AG09309 (cell line): ENCODE results near the gene ZRANB1.
"Not testable (repeated sequence)": the region's sequence is repeated elsewhere in the genome, so short reads cannot be mapped to it uniquely, and the experiment has no call there.

ENCODE experiments used
- DNase-seq: peaks from one replicate; pipeline ENCODE4 v3.0.0-alpha.2; 2010; ENCODE audit warnings: low read depth
- H3K4me3 ChIP-seq: 2 replicates; pipeline ENCODE4 v1.5.1; 2011; ENCODE audit warnings: mild to moderate bottlenecking, low read depth, low read length, moderate library complexity; ENCODE audit not compliant: control insufficient read depth
- CTCF ChIP-seq: IDR thresholded peaks from 2 replicates; pipeline ENCODE4 v1.5.1; 2011; ENCODE audit warnings: mild to moderate bottlenecking, low read depth, low read length, inconsistent platforms; ENCODE audit not compliant: insufficient read depth, control insufficient read depth; ENCODE audit errors: missing control alignments

The ZRANB1 gene

GRCh38 chr10:124913167-124913566 is 28.8 kb upstream of the ZRANB1 start:
- H3K4me3 ChIP-seq = no peak overlapping the region
- no peak for TF ChIP-seq CTCF
- no peak for DNase-seq

DNA sequence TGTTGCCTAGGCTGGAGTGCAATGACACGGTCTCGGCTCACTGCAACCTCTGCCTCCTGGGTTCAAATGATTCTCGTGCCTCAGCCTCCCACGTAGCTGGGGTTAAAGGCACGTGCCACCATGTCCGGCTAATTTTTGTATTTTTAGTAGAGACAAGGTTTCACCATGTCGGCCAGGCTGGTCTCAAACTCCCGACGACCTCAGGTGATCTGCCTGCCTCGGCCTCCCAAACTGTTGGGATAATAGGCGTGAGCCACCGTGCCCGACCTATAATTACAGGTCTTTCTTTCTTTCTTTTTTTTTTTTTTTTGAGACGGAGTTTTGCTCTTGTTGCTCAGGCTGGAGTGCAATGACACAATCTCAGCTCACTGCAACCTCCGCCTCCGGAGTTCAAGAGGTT is 27.5 kb upstream of the ZRANB1 start:
- not testable (repeated sequence) for DNase-seq, H3K4me3 ChIP-seq

GRCh38 chr10:124916098-124916584 is 25.8 kb upstream of the ZRANB1 start:
- H3K4me3 ChIP-seq = peak overlapping the region; percentile 52
- no peak for TF ChIP-seq CTCF
- no peak for DNase-seq

GRCh38 chr10:124916585-124917427 is 25.1 kb upstream of the ZRANB1 start:
- DNase-seq = peak; percentile 57
- peak overlapping the region; percentile 84 for H3K4me3 ChIP-seq
- TF ChIP-seq CTCF = no peak

GRCh38 chr10:124917428-124918190 is 24.3 kb upstream of the ZRANB1 start:
- H3K4me3 ChIP-seq = peak overlapping the region; percentile 84

DNA sequence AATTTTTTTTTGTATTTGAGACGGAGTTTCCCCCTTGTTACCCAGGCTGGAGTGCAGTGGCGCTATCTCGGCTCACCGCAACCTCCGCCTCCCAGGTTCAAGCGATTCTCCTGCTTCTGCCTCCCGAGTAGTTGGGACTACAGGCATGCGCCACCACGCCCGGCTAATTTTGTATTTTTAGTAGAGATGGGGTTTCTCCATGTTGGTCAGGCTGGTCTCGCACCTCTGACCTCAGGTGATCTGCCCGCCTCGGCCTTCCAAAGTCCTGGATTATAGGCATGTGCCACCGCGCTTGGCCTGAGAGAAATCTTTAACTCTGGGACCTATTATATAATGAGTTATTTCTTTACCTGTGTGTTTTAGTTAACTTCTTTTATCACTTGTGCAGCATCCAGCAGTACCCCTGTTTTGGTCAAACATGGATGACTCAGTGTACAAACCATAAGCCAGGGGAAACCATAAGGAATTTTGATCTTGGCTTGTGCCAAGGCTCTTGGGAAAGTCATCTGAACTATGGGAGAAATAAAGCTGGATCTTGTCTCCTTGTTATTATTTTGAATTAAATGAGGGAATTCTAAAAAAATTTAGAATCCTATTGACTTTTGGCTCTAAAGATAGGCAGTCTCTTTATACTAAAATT is 23.6 kb upstream of the ZRANB1 start:
- peak; percentile 38 for DNase-seq
- TF ChIP-seq CTCF = no peak

More at GRCh38 chr10:124917428-124918190, 24.3 kb upstream of the ZRANB1 start:
- TF ChIP-seq CTCF = no peak
- DNase-seq = no peak

More for the DNA sequence above, 23.6 kb upstream of the ZRANB1 start:
- peak overlapping the region; percentile 84 for H3K4me3 ChIP-seq
